Neural progenitor cell (in vitro differentiated cells): Measurements from ENCODE around the gene KRT80. TPM values are rescaled to one million over a fixed set of nuclear protein-coding genes. Genes with fewer than 3 reads are reported as not detected.

Source experiments
- DNase-seq: peaks from one replicate; pipeline ENCODE4 v3.0.0-alpha.2; 2016; ENCODE audit warnings: low spot score
- H2AFZ ChIP-seq: fragments of 200-600 bp; sonication (generic); replicated peaks from 2 replicates; pipeline ENCODE4 v1.6.1; 2016; ENCODE audit warnings: antibody characterized with exemption
- H3F3A ChIP-seq: fragments of 200-600 bp; sonication (generic); 2 replicates; pipeline ENCODE4 v1.6.1; 2016; ENCODE audit warnings: antibody characterized with exemption, low read depth
- H3K27ac ChIP-seq: fragments of 200-600 bp; sonication (generic); 2 replicates; pipeline ENCODE4 v1.5.1; 2016; ENCODE audit warnings: mild to moderate bottlenecking
- H3K27me3 ChIP-seq: fragments of 200-600 bp; sonication (generic); 2 replicates; pipeline ENCODE4 v1.6.1; 2016; ENCODE audit warnings: mild to moderate bottlenecking, moderate library complexity
- H3K36me3 ChIP-seq: fragments of 200-600 bp; sonication (generic); 2 replicates; pipeline ENCODE4 v1.5.1; 2016
- H3K4me1 ChIP-seq: fragments of 200-600 bp; sonication (generic); 2 replicates; pipeline ENCODE4 v1.6.1; 2016; ENCODE audit warnings: mixed run types
- H3K4me2 ChIP-seq: fragments of 200-600 bp; sonication (generic); 2 replicates; pipeline ENCODE4 v1.6.1; 2016
- H3K4me3 ChIP-seq: fragments of 200-600 bp; sonication (generic); 2 replicates; pipeline ENCODE4 v1.5.1; 2016
- H3K79me2 ChIP-seq: fragments of 200-600 bp; sonication (generic); 2 replicates; pipeline ENCODE4 v1.6.1; 2016; ENCODE audit warnings: low read depth
- H3K9ac ChIP-seq: fragments of 200-600 bp; sonication (generic); 2 replicates; pipeline ENCODE4 v1.6.1; 2016
- H3K9me3 ChIP-seq: fragments of 200-600 bp; sonication (generic); 2 replicates; pipeline ENCODE4 v1.5.1; 2016; ENCODE audit warnings: low read depth
- H4K20me1 ChIP-seq: fragments of 200-600 bp; sonication (generic); 2 replicates; pipeline ENCODE4 v1.6.1; 2016; ENCODE audit warnings: low read depth
- H3K27ac Mint-ChIP-seq: 3 replicates; pipeline ENCODE4 v1.8.0; 2021; ENCODE audit warnings: mixed read lengths
- H3K27me3 Mint-ChIP-seq: 2 replicates; pipeline ENCODE4 v1.8.0; 2022; ENCODE audit warnings: low read depth, mild to moderate bottlenecking, inconsistent platforms, moderate library complexity, mixed read lengths; ENCODE audit not compliant: insufficient read depth
- H3K36me3 Mint-ChIP-seq: 3 replicates; pipeline ENCODE4 v1.8.0; 2021; ENCODE audit warnings: mixed read lengths
- H3K4me1 Mint-ChIP-seq: 3 replicates; pipeline ENCODE4 v1.8.0; 2021; ENCODE audit warnings: mixed read lengths
- H3K4me3 Mint-ChIP-seq: 3 replicates; pipeline ENCODE4 v1.8.0; 2021; ENCODE audit warnings: mild to moderate bottlenecking, moderate library complexity, mixed read lengths
- H3K9me3 Mint-ChIP-seq: 3 replicates; pipeline ENCODE4 v1.8.0; 2020; ENCODE audit warnings: mixed read lengths
- CTCF ChIP-seq: fragments of 200-600 bp; sonication (generic); IDR thresholded peaks from 2 replicates; pipeline ENCODE4 v1.5.1; 2017; ENCODE audit warnings: antibody characterized with exemption, mild to moderate bottlenecking
- EZH2 ChIP-seq: fragments of 200-600 bp; sonication (generic); IDR thresholded peaks from 2 replicates; pipeline ENCODE4 v1.6.1; 2017; ENCODE audit warnings: antibody characterized with exemption, mild to moderate bottlenecking, moderate library complexity
- EZH2phosphoT487 ChIP-seq: fragments of 200-600 bp; sonication (generic); IDR thresholded peaks from 2 replicates; pipeline ENCODE4 v1.6.1; 2017; ENCODE audit warnings: antibody characterized with exemption
- total RNA-seq: library from RNA; depleted of rRNA; stranded (reverse); fragments of >200 nt; gene quantifications from 2 replicates; pipeline ENCODE4 v1.2.3, GENCODE V29; 2015; ENCODE audit warnings: low replicate concordance

The KRT80 gene
- total RNA-seq, 1 donor from 2014 or later, result not detected

DNA sequence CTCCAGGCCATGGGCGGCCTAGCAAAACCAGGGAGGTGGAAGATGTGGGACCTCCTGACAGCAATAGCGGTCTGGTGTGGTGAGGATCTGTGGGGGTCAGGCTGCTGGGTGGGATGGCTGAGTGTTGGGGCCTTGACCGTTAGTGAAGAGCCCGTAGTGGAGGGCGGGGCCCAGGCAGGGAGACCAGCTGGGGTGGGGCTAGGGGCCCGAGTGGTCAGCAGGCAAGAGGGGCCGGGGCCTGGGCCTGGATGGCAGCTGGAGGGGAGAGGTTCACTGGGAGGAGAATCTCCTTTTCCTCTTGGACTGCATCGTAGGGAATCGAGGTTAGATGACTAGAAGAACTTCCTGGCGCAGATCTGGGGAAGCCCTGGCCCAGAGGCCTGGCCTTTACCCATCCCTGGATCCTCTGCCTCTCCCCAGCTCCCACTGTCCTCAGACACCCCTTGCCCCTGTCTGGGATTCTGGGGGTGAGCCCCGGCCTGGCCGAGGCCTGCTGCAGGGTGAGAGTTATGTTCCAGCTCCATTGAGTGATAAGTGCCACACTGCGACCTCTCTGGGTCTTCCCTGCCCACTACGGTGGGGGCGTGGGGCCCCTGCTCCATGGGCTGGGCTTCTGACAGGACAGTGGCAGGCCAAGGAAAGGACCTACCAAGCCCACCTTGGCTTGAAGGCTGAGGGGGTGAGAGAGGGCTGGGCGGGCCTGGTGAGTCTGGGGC lies 47.1 kb downstream of the KRT80 start:
- TF ChIP-seq CTCF (no peak), EZH2phosphoT487 (no peak), EZH2 (no peak)
- H3K27me3 ChIP-seq, result no peaks in the 10 kb centered on the region
- no peaks in the 10 kb centered on the region for H3F3A ChIP-seq
- no peaks in the 10 kb centered on the region for H3K27me3 Mint-ChIP-seq
- no peaks in the 10 kb centered on the region for H4K20me1 ChIP-seq
- H3K4me1 ChIP-seq, result peaks cover 16% of the 10 kb centered on the region
- no peaks in the 10 kb centered on the region for H3K9me3 Mint-ChIP-seq
- H3K4me3 Mint-ChIP-seq, result no peak overlapping the region
- peaks cover 40% of the 10 kb centered on the region for H3K4me1 Mint-ChIP-seq
- no peak overlapping the region for H3K9ac ChIP-seq
- H2AFZ ChIP-seq, result peak overlapping the region; percentile 93
- no peak for DNase-seq
- H3K9me3 ChIP-seq, result no peaks in the 10 kb centered on the region
- no peak overlapping the region for H3K27ac ChIP-seq
- no peak overlapping the region for H3K4me2 ChIP-seq
- no peak overlapping the region for H3K4me3 ChIP-seq
- no peaks in the 10 kb centered on the region for H3K36me3 ChIP-seq
- peak overlapping the region; percentile 53 for H3K27ac Mint-ChIP-seq
- no peaks in the 10 kb centered on the region for H3K79me2 ChIP-seq
- no peaks in the 10 kb centered on the region for H3K36me3 Mint-ChIP-seq

- H3K4me3 Mint-ChIP-seq, result no peak overlapping the region
- no peaks in the 10 kb centered on the region for H3K79me2 ChIP-seq
Observed at GRCh38 chr12:52142431-52142830, 49.4 kb downstream of the KRT80 start.

DNA sequence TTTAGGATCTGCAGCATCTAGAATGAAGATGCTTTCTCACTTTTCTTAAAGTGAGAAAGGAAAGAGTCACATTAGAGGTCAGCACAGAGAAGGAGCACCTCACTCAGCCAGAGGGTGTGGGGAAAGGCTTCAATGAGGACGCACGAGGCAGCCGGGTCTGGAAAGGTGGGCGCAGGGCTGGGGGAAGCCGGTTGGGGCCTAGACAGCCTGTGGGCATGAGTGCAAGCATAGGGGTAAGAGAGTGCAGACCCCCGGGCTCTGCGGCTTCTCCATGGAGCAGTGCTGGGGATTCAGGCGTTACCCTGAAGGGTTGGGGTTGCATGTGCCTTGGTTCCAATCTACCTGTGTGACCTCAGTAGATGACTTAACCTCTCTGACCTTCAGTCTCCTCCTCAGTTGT lies 49.9 kb downstream of the KRT80 start:
- H3K4me1 Mint-ChIP-seq, result peaks cover 52% of the 10 kb centered on the region
- Histone ChIP-seq H4K20me1 (no peaks in the 10 kb centered on the region), H3K36me3 (no peaks in the 10 kb centered on the region), H3F3A (no peaks in the 10 kb centered on the region), H3K27ac (no peak overlapping the region), H2AFZ (no peak overlapping the region), H3K79me2 (no peaks in the 10 kb centered on the region), H3K9me3 (no peaks in the 10 kb centered on the region), H3K4me3 (no peak overlapping the region), H3K4me1 (peaks cover 16% of the 10 kb centered on the region), H3K9ac (no peak overlapping the region), H3K4me2 (no peak overlapping the region), H3K27me3 (no peaks in the 10 kb centered on the region)
- no peaks in the 10 kb centered on the region for H3K36me3 Mint-ChIP-seq
- H3K4me3 Mint-ChIP-seq, result no peak overlapping the region
- no peak for DNase-seq
- peak overlapping the region; percentile 34 for H3K27ac Mint-ChIP-seq
- no peak for TF ChIP-seq CTCF
- TF ChIP-seq EZH2phosphoT487, result no peak
- no peak for TF ChIP-seq EZH2
- H3K27me3 Mint-ChIP-seq, result peaks cover 2% of the 10 kb centered on the region
- no peaks in the 10 kb centered on the region for H3K9me3 Mint-ChIP-seq

More at GRCh38 chr12:52142431-52142830, 49.4 kb downstream of the KRT80 start:
- TF ChIP-seq EZH2 (no peak), EZH2phosphoT487 (no peak), CTCF (no peak)
- H2AFZ ChIP-seq, result no peak overlapping the region
- no peak overlapping the region for H3K4me2 ChIP-seq
- peak overlapping the region; percentile 27 for H3K27ac Mint-ChIP-seq
- no peaks in the 10 kb centered on the region for H3K9me3 ChIP-seq
- no peaks in the 10 kb centered on the region for H3F3A ChIP-seq
- H3K4me3 ChIP-seq, result no peak overlapping the region
- no peaks in the 10 kb centered on the region for H3K9me3 Mint-ChIP-seq
- peaks cover 16% of the 10 kb centered on the region for H3K4me1 ChIP-seq
- H3K36me3 ChIP-seq, result no peaks in the 10 kb centered on the region
- no peak overlapping the region for H3K9ac ChIP-seq
- DNase-seq, result no peak
- H3K36me3 Mint-ChIP-seq, result no peaks in the 10 kb centered on the region
- H3K27me3 ChIP-seq, result no peaks in the 10 kb centered on the region
- no peaks in the 10 kb centered on the region for H4K20me1 ChIP-seq
- H3K4me1 Mint-ChIP-seq, result peaks cover 52% of the 10 kb centered on the region
- no peaks in the 10 kb centered on the region for H3K27me3 Mint-ChIP-seq
- no peak overlapping the region for H3K27ac ChIP-seq
